HG03025 (cell line): ENCODE results near the gene MRPL10.

Experiments
- ATAC-seq: cut with Tn5 transposase; IDR thresholded peaks from one replicate; pipeline ENCODE4 v1.9.1; 2021; ENCODE audit warnings: mild to moderate bottlenecking, moderate library complexity; ENCODE audit not compliant: unreplicated experiment, low FRiP score

MRPL10 gene

DNA sequence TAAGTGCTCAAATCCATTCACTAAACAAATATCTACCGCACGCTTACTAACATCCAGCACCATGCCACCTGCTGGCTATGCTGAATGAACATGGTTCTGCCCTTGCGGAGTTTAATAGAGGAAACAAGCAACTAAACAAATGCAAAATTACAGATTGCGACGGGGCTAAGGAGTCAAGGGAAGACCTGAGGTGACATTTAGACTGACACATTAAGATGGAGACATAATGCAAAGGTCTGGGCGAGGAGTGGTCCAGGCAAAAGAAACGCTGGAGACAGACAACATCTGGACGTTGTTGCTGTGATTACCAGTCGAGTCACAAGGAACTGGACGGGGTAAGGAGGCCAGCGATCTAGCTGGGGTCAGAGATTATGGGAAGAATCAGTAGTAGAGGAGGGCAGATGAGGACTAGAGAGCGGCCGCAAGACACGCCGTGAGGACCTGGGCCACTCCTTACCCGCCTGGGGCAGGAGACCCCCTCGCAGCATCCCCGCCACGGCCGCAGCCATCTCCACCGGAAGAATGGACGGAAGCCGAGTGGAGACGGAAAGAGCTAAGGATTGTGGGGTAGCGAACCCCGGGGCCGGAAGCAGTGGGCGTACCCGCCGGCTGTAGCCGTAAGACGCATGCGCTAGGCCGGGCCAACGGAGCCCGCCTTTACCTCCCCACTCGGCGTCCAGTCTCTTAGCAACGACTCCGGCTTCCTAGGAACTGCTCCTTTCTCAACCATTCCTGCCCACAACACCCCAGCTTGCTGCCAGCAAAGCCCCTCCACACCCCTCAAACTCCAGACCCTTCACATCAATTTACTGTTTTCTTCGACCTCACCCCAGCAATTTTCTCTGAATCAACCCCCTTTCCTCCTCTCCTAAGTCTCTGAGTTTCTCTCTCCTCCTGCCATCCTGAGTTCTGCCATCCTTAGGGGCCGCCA lies at the start of gene MRPL10, which contains the start of gene LRRC46:
Gene MRPL10, minus strand, starts transcription at position 539 of the 931 bp plus-strand sequence. Its CDS starts 30 bp downstream, at position 509.
Gene LRRC46, plus strand, starts transcription at position 668 of the 931 bp plus-strand sequence. CDS start 320 bp downstream, outside the sequence.
- peak; percentile 80 for ATAC-seq

DNA sequence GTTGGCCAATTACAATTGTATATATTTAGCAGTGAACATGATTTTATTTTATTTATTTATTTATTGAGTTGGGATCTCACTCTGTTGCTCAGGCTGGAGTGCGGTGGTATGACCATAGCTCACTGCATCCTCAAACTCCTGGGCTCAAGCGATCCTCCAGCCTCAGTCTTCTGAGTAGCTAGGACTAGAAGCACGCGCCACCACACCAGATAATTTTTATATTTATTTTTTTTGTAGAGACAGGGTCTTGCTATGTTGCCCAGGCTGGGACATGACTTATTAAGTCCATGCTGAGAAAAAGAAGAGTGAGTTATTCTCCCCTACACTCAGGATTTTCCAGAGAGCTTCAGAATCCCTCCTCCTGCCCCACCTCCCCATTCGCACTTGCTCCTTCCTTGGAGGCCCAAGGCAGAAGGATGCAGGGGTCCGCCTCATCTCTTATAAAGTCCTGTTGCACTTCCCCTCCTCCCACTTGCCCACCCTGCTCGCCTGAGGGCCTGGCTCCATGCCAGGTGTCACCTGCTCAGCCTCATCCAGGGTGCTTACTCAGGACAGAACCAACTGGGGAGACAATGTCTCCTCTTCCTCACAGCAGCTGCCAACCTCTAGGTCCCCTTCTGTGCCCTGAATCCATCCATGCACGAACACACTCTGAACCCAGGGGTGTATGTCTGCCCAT lies 48.6 kb upstream of the MRPL10 start:
- no peak for ATAC-seq

DNA sequence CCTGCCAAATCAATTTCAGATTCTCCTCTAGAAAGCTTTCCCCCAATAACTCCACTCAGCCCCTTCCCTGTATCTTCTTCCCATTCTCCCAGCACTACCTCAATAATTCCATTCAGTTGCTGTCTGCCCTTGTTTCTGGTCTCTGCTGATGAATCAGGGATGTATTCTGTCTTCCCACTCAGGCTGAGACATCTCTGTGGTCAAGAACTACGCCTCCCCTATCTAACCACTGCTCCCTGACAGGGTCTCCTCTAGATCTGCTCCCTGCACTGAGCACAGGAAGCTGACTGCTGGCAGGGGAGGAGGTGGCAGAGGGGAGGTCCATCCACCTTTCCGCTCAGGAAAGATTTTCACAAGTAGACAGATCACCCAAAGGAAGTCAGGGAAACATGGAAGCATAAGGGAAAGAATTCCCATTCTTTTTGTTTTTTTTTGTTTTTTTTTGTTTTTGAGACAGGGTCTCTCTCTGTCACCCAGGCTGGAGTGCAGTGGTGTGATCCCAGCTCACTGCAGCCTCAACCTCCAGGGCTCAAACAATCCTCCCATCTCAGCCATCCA lies 47.8 kb upstream of the MRPL10 start:
- ATAC-seq = no peak

DNA sequence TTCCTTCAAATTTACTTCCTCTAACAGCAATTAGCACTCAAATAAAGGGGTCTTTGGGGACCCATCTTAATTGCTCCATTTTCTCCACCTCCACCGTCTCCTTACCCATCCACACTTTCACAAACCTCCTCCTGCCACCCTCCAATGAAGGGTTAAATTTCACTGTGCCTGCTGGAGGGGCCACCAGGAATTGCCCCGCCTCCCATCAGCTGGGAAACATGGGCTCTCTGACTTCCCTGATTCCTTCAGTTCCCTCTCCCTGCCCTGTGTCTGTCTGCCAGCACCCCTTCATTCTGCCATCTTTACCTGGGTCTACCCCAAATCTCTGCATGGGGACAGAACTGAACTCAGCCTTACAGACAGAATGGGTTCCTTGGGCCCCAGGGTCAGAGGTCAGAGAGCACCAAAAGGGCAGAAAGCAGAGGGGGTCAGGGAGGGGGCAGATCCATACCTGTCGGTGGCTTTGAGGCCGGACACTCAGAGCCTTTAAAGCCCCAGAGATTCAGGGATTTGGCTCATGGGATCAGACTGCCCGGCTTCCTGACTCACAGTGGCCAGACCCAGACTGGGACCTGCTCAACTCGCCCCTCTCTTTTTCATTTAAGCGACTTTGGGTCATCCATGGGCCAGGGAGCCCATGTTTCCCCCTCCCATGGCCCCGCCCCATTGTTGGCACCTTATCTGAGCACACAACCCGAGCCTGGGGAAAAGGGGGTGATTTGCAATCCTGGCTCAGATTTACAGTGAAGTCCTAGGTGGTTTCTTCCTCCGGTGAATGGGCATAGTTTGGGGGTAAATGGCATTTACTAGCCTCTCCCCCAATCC lies 47.1 kb upstream of the MRPL10 start:
- ATAC-seq = no peak

DNA sequence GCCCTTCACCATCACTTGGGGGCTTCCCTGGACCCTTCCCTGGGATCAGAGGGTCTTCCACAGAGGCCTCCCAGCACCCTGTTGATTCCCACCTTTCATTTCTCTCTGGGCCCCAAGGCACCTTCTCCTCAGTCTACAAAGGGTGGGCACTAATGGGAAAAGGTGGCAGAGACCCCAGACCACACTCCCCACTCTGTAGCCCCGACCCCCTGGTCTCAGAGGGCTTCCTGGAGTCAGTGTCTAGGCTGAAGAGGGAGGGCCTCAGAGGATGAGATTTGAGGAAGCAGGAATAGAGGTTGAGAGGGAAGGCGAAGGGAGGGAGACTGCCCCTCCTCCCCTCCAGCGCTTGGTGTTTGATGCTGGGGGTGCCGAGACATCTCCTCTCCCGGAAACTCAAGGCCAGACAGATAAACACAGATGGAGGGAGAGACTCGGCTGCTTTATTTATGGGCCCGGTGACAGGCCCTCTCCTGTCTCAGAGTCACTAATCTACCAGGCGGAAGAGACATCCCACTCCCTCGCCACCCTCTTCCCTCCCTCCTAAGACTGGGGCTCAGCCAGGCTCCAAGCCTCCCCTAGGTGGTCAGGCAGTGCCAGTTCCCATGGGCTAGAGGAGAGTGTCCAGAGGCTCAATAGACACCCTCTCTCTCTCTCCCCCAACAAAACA lies 46.2 kb upstream of the MRPL10 start:
- ATAC-seq = no peak

DNA sequence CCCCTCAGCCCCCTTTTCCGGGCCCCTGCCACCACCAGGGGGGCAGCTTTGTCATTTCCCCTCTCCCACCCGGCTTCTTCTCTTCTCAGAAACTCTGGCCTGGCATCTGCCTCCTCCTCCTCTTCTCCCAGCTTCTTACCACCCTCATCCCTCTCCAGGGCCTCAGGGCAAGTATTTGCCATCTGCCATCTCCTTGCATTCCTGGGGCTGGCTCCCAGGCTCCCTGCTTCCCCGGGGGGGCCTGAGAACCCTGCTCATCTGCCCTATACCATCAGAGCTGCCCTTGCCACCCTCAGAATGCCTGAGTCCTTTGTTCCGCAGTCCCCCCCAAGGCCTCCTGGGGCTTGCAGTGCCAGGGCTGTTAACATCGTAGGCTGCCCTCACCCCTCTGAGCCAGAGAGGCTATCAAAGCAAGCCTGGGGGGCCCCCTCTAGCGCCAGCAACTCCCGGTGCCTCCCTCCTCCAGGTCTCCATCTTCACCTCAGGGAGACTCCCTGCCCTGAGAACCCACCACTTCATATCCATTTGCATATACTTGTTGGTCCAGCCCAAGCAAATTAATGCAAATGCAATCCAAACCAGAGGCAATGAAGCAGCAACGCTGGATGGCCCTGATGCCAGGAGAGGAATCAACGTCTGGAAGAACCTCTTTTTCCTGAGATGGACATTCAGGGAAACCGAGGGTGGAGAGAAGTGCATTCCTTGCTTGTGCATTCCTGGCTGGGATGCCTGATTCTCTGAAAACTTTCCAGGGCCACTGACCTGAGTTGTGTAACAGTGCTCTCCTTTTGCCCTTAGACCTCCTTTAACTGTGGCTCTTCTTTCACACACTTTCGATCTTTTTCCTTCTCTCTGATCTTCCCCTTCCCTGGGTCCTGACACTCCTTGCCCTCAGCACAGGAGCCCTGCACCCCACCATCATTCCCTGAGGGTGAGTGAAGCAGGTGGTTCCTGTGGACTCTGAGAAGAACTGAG lies 44.0 kb upstream of the MRPL10 start:
- no peak for ATAC-seq

DNA sequence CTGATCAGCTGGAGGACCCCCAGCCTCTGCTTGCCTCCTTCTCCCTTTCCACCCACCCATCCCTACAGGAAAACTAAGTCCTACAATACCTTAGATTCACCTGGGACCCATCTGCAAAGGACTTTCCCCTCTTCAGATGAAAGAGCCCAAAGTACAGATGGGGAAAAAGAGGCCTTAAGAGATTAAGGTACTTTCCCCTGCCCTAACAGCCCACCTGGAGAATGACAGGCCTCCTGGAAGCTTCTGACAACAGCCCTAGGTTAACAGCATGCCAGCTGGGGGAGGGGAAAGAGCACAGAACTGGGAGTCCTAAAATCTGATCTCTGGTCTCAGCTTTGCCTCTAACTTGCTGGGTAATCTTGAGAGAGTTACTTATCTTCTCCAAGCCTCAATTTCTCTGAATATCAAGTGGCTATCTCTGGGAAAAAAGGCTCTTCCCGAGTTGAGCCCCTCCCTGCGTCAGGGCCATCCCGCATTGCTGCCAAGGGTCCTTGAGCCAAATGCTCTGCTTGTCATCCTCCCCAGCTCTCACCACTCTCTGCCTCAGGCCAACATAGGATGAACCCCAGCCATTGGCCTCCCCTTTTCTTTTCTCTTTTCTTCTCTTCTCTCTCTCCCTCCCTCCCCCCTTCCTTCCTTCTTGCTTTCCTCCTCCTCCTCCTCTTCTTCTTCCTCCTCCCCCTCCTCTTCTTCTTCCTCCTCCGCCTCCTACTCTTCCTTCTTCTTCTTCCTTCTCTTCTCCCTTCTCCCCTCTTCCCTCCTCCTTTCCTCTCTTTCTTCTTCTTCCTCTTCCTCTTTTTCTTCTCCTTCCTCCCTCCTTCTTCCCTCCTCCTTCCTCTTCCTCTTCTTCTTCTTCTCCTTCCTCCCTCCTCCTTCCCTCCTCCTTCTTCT lies 42.1 kb upstream of the MRPL10 start:
- ATAC-seq = no peak

DNA sequence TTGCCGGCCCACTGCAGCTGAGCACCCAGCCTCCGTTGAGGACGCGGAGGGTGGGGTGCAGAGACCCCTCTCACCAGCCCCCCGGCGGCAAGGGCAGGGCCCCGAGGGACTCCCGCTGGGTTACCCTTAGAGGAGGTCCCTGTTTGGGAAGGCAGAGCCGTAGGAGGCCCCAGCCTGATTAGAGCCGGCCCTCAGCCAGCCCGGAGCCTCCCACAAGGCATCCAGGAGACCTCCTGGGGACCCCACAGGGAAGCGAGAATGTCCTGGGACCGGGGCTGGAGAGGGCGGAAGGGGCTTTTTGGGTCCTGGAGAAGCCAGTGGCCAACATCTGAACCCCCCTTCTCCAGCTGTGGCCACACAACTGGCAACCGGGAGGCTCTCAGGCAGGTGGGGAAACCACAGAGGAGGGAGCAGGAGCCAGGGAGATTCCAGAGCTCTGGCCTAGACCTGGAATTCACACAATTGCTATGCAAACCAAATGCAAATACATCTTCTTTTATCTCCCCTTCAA lies 41.4 kb upstream of the MRPL10 start:
- ATAC-seq = no peak

DNA sequence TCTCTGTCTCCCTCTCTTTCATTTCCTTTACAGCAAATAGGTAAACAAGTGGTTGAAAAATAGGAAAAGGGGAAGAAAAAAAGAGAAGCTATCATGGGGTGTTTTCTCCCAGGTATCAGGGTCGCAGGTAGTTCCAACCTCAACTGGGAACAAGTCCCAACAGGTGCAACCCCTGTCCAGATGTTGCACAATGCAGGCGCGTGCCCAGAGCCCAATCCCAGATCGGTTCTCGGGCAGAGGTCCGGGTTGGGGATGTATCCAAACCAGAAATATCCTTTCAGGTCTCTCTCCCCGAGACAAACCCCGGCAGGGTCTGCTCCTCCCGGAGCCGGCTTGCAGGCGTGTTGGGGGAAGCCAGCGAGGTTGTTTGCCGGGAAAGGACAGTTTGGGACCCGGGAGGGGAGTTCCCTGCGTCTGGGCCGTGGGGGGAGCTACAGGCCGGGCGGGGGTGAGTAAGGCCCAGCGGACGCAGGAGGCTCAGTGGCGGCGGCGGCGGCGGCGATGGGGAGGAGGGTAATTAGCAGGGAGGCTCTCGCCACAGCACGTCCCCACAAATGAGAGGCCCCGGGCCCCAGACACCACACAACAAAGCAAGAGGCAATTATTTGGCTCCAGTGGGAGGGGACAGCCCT lies 40.8 kb upstream of the MRPL10 start:
- ATAC-seq = no peak

DNA sequence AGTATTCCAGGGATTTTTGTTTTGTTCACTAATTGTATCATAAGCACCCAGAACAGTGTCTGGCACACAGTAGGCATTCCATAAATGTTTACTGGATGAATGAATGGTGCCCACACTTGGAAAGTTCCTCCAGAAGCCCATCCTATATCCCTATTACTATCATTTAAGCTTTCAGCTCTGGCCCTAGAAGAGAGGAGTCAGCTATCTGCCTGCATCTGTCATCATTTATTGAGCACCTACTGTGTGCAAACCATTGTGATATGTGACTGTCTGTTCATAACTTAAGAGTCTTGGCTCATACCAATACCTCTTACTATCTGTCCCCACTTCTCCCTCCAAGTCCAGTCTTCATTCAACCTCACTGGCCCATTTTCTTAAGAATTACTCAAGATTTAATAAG lies 39.7 kb upstream of the MRPL10 start:
- ATAC-seq = no peak

DNA sequence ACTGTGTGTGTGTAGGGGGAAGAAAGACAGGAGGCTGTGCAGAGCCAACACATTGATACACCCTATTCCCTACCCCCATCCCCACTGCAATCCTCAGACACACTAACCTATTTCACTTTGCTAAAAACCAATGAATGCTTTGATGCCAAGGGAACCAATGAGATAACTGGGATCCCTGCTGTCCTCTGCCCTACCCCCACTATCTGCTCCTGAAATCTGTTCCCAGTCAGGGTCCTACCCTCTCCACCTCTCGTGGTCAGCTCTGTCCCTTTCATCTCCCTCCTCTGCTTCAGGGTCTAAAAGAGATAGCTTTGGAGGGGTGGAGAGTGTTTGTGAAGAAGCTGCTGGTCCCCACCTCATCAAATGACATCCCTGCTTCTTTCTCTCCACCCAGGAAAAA lies 38.7 kb upstream of the MRPL10 start:
- no peak for ATAC-seq

DNA sequence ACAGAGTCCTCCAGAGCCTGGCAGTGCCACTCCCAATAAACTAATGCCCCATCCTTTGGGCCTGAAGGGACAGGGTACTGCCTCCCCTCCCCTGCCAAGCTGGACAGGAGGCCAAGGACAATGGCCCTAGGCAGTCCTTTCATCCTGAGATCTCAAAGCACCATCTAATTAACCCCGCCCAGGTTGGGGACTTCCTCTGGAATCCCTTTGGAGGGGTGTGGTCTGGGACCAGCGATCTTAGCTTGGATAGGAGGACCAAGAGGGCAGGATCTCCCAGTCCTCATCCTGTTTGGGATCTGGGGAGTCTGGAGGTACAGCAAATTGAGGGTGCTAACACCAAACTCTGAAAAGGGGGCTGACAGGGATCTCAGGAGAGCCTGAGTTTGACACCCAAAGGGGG lies 37.8 kb upstream of the MRPL10 start:
- no peak for ATAC-seq

DNA sequence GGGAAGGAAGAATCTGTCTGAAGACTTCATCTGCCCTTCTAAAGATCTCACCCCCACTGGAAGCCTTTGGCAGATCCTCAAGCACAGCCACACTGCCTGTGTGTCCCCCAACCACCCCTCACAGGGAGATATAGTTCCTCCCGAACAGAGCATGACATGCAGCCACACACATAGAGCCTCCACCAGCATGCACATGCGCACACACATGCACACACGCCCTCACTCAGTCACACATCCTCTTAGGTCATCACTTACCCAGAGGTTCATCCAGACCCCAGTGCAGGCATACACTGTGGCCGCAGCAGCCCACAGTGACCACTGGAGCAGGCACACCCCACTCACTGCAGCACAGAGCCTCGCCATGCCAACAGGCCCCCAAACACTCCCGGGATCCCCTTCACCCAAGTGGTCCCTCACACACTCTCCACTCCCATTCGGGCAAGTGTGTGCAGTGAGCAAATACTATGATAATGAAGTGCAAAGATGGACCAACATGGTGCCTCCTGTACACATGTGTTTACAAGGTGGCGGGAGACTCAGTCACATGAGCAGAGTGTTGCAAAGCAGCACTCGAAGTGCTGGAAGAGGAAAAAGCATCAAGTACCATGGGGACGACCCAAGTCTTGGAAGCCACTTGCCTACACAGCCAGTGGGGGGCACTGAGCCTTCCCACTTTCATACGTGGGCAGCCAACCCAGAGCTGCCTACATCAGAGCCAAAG lies 36.6 kb upstream of the MRPL10 start:
- no peak for ATAC-seq

DNA sequence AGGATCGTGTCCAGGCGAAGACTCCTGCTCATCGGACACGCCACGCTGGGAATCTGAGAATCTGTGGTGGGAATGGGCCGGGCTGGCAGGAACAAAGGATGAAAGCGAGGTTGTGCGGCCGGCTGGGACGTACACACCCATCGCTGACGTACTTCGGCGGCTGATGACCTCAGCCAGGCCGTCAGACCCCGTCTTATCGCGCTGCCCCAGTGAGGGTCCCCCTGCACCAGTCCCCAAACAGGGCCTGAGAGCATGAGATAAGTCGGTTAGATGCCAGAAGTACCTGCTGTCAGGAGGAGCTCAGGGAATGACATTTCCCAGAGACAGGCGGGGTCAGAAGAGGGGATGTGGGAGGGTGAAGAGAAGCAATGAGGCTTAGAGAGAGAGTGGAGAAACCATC lies 35.6 kb upstream of the MRPL10 start:
- no peak for ATAC-seq

DNA sequence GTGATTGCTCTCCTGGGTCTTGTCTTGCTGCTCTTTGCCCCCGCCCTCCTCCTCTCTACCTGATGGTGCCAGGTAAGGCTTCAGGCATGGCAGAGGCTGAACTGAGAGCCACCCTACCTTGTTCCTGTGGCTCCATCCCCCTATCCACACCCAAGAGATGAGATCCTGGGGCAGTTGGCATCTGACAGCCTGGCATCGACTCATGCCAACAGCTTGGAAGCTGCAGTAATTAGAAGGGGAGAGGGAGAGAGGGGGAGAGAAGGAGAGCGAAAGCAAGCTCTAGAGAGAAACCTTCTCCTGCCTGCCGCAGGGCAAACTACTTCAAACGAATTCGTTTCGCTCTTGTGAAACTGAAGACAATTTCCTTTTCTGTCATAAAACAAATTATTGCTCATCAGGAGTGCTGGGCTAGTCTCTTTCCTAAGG lies 33.5 kb upstream of the MRPL10 start:
- no peak for ATAC-seq

DNA sequence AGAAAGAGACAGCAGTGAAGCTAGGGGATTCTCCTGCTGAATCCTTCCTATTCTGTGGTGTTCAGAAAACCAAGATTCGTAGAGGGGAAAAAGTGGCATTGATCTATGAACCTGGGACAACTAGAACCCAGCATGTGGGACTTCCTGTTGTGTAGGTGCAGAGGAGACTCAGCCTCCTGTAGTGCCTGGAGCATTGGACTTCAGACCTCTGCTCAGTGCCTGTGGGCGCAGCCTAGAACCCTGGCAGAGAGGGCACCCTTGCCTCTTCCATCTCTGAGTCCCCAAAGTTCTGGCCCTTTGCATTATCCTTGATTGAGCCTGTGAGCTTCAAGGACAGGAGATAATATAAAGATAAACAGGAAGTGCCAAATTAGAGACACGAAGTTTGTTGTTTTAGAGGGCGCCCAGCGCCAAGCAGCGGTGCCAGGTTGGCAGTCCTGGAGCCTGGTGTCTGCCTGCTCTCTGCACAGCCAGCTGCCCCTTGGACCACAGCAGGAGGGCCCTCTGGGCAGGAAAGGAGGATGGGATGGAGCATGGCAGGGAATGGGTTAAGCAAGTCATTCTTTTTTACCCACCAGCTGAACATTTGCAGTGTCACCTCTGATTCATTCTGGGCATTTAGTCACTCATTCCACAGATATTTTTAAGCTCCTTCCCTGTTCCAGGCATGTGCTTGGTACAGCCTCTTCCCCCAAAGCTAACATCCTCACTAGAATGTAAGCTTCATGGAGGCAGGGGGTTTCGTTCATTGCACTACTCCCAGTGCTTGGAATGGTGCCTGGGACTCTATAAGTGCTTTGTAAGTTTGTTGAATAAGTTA lies 31.5 kb upstream of the MRPL10 start:
- ATAC-seq = no peak
